B cell (primary cell): ENCODE data around the gene MIR17HG. TPM values are rescaled to one million over a fixed set of nuclear protein-coding genes. Genes with fewer than 3 reads are reported as not detected.

Experiments used
- ATAC-seq: fragments of 200-7000 bp; cut with Tn5 transposase; one replicate; pipeline ENCODE4 v1.10.0; 2021; ENCODE audit warnings: low read depth, mild to moderate bottlenecking, moderate number of reproducible peaks, moderate library complexity
- CTCF ChIA-PET: fragments of 350-600 bp; sonication (Branson Sonifier 250); formaldehyde crosslinking; loops from one replicate; lab custom pipeline; 2021; ENCODE audit warnings: antibody characterized with exemption, inconsistent platforms; lab: Charles Lee
- POLR2A ChIA-PET: fragments of 350-600 bp; sonication (Branson Sonifier 250); formaldehyde crosslinking; loops from one replicate; lab custom pipeline; 2021; ENCODE audit warnings: antibody characterized with exemption; lab: Charles Lee
- DNase-seq: peaks from one replicate; pipeline ENCODE4 v3.0.0; 2013
- H2AFZ ChIP-seq: 2 replicates; pipeline ENCODE4 v1.6.1; 2012; ENCODE audit warnings: mild to moderate bottlenecking, low read depth, low read length; ENCODE audit not compliant: insufficient read depth, poor library complexity, severe bottlenecking
- H3K27ac ChIP-seq, 2 donors: 1 replicate in 1 of 2; 2 replicates in 1 of 2; pipeline ENCODE4 v1.5.1; 2012 to 2013; ENCODE audit warnings: low read length in 2 of 2, mild to moderate bottlenecking in 2 of 2, moderate library complexity in 1 of 2
- H3K27me3 ChIP-seq, 4 experiments: fragments of 200-600 bp in 1 of 4; sonication (generic) in 1 of 4; replicated peaks in 1 of 4; 1 replicate in 2 of 4; 2 replicates in 2 of 4; pipeline versions ENCODE4 v1.6.1 to v1.7.0; 2013 to 2016; ENCODE audit warnings: low read length in 3 of 4, mild to moderate bottlenecking in 2 of 4, mixed read lengths in 1 of 4, moderate library complexity in 1 of 4; ENCODE audit not compliant: insufficient read depth in 4 of 4, control insufficient read depth in 3 of 4; ENCODE audit errors: control extremely low read depth in 1 of 4
- H3K36me3 ChIP-seq, 2 experiments: replicated peaks in 1 of 2; 1 replicate in 1 of 2; 2 replicates in 1 of 2; pipeline versions ENCODE4 v1.6.1 to v1.7.1; 2013; ENCODE audit warnings: low read length in 1 of 2; ENCODE audit not compliant: insufficient read depth in 2 of 2, control insufficient read depth in 1 of 2; ENCODE audit errors: control extremely low read depth in 1 of 2, extremely low read depth in 1 of 2
- H3K4me1 ChIP-seq, 2 donors: fragments of 200-600 bp in 1 of 2; sonication (generic) in 1 of 2; 1 replicate in 1 of 2; 2 replicates in 1 of 2; pipeline versions ENCODE4 v1.5.1 to v1.6.1; 2013 to 2017; ENCODE audit warnings: low read length in 2 of 2; ENCODE audit not compliant: control insufficient read depth in 2 of 2, insufficient read depth in 2 of 2
- H3K4me2 ChIP-seq: replicated peaks from 2 replicates; pipeline ENCODE3; 2012; ENCODE audit warnings: mild to moderate bottlenecking, low read depth, low read length; ENCODE audit not compliant: poor library complexity, severe bottlenecking
- H3K4me3 ChIP-seq, 5 experiments: fragments of 200-600 bp in 1 of 5; sonication (generic) in 1 of 5; 1 replicate in 3 of 5; 2 replicates in 2 of 5; pipeline versions ENCODE4 v1.5.1 to v1.7.0; 2011 to 2016; ENCODE audit warnings: low read length in 4 of 5, mild to moderate bottlenecking in 4 of 5, low read depth in 2 of 5, control low read depth in 1 of 5, moderate library complexity in 1 of 5; ENCODE audit not compliant: insufficient read depth in 1 of 5; ENCODE audit errors: control extremely low read depth in 1 of 5, extremely low read depth in 1 of 5
- H3K79me2 ChIP-seq: fragments of 200-600 bp; sonication (generic); one replicate; pipeline ENCODE4 v1.6.0; 2016; ENCODE audit warnings: low read length; ENCODE audit not compliant: control insufficient read depth, insufficient read depth
- H3K9ac ChIP-seq: fragments of 200-600 bp; sonication (generic); 2 replicates; pipeline ENCODE4 v1.6.1; 2017; ENCODE audit warnings: mild to moderate bottlenecking, low read length, moderate library complexity
- H3K9me3 ChIP-seq, 3 donors: one replicate each; pipeline versions ENCODE4 v1.6.1 to v1.7.1; 2013; ENCODE audit warnings: low read length in 2 of 3; ENCODE audit not compliant: control insufficient read depth in 2 of 3, insufficient read depth in 1 of 3; ENCODE audit errors: control extremely low read depth in 1 of 3
- H4K20me1 ChIP-seq: 2 replicates; pipeline ENCODE4 v1.6.0; 2012; ENCODE audit warnings: mild to moderate bottlenecking, low read length; ENCODE audit not compliant: insufficient read depth, control insufficient read depth, poor library complexity, severe bottlenecking
- H3K27ac Mint-ChIP-seq: one replicate; pipeline ENCODE4 v1.8.0; 2021; ENCODE audit warnings: mixed read lengths
- H3K27me3 Mint-ChIP-seq: one replicate; pipeline ENCODE4 v1.8.0; 2021; ENCODE audit warnings: mixed read lengths
- H3K4me1 Mint-ChIP-seq: one replicate; pipeline ENCODE4 v1.8.0; 2021; ENCODE audit warnings: mixed read lengths
- H3K4me3 Mint-ChIP-seq: one replicate; pipeline ENCODE4 v1.8.0; 2021; ENCODE audit warnings: mixed read lengths
- H3K9me3 Mint-ChIP-seq: one replicate; pipeline ENCODE4 v1.8.0; 2022; ENCODE audit warnings: mixed read lengths; ENCODE audit not compliant: insufficient read depth
- CTCF ChIP-seq: fragments of 200-600 bp; IDR thresholded peaks from one replicate; pipeline ENCODE4 v1.8.0; 2022; ENCODE audit warnings: antibody characterized with exemption, mild to moderate bottlenecking
- EZH2 ChIP-seq: IDR thresholded peaks from 2 replicates; pipeline ENCODE4 v1.6.1; 2012; ENCODE audit warnings: borderline replicate concordance, low read depth, mild to moderate bottlenecking, moderate library complexity, low read length; ENCODE audit not compliant: insufficient read depth, poor library complexity, severe bottlenecking
- WGBS: methylation state at CpG from one replicate; pipeline ENCODE4 v1.1.5; 2013; ENCODE audit warnings: missing lambda C conversion rate; ENCODE audit not compliant: insufficient coverage; 5-methylcytosine and 5-hydroxymethylcytosine counted together
- intact Hi-C: fragments of 100-400 bp; cut with micrococcal nuclease; formaldehyde crosslinking; loops from one replicate; pipeline ENCODE4 v1.10.0; 2022
- polyA plus RNA-seq: library from polyadenylated mRNA; depleted of rRNA; stranded (reverse); fragments of >200 nt; gene quantifications from 2 replicates; pipeline ENCODE4 v1.2.3, GENCODE V29; 2012
- total RNA-seq, 2 donors: library from RNA; stranded (reverse); fragments of 120-200 nt in 1 of 2; gene quantifications; 1 replicate in 1 of 2; 2 replicates in 1 of 2; pipeline versions ENCODE4 v1.2.3 to v1.2.4, GENCODE V29; 2013 to 2022

Gene MIR17HG
- total and polyA plus RNA-seq, 2 donors (not counting 1 experiment from before 2014, with no cell fraction given): 6.0 to 17.1 TPM

DNA sequence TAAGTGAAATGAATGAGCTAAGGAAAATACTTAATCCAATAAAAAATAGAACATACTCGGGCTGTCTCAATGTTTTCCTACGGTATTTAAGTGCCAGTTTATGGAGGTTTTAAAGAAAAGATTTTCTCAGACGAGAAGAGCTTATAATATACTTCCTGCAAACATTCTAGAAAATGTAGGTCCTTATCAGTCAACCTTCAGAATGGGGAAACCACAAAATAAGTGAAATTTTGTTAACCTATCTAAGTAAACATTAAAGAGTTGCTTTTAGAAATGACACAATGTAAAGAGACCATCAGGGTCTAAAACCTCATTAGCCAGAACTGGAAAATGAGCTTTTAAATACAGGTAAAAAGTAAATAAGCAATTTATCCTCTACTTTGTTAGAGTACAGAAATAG lies 12.1 kb downstream of the MIR17HG start:
- no peak overlapping the region for H3K4me3 ChIP-seq
- Mint-ChIP-seq H3K27ac (no peak overlapping the region), H3K4me1 (peaks cover 10% of the 10 kb centered on the region), H3K27me3 (no peaks in the 10 kb centered on the region), H3K9me3 (no peaks in the 10 kb centered on the region), H3K4me3 (no peak overlapping the region)
- H3K9me3 ChIP-seq: no peaks in the 10 kb centered on the region
- POLR2A ChIA-PET: no interaction called here
- intact Hi-C loops: no loop called here
- H3K4me2 ChIP-seq: no peak overlapping the region
- no peak overlapping the region for H2AFZ ChIP-seq
- TF ChIP-seq CTCF: no peak
- TF ChIP-seq EZH2: no peak
- no peak for DNase-seq
- H3K4me1 ChIP-seq: no peaks in the 10 kb centered on the region
- CTCF ChIA-PET: no interaction called here
- no peak overlapping the region for H3K27ac ChIP-seq
- WGBS: no CpG with 5 or more reads among the region's 3 CpGs
- no peaks in the 10 kb centered on the region for H3K79me2 ChIP-seq
- H3K27me3 ChIP-seq: no peaks in the 10 kb centered on the region
- H3K36me3 ChIP-seq: peaks cover 0 to 13% of the 10 kb centered on the region in 2 experiments
- H3K9ac ChIP-seq: no peak overlapping the region
- ATAC-seq: no peak
- no peaks in the 10 kb centered on the region for H4K20me1 ChIP-seq

DNA sequence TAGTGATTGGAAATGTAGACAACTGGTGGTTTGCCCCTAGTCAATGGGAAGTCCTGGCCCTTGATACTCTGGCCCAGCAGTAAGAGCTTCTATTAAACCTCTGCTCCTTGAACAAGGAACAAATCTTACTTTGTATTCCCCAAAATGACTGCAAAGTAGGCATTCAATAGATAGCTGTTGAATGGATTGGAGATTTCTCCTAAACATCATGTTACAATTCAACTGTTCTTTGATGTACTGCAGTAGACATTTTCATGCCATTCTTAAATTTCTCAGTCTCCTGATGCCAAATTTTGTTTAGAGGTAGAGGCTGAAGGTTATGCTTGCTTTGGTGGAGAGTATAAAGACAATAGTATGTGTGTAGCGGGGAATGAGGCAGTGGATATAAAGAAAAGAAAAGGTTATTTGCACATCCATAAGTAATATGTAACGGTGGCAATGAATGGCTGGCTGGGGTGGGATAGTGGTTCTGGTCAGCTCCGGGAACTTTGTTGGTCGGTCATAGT lies 12.8 kb downstream of the MIR17HG start:
- Mint-ChIP-seq H3K27ac (no peak overlapping the region), H3K4me3 (no peak overlapping the region), H3K4me1 (peaks cover 10% of the 10 kb centered on the region), H3K27me3 (no peaks in the 10 kb centered on the region), H3K9me3 (no peaks in the 10 kb centered on the region)
- DNase-seq (no peak), ATAC-seq (no peak)
- Histone ChIP-seq H3K36me3 (peaks cover 0 to 6% of the 10 kb centered on the region in 2 experiments), H3K4me1 (no peaks in the 10 kb centered on the region), H2AFZ (no peak overlapping the region), H3K4me2 (no peak overlapping the region), H3K79me2 (no peaks in the 10 kb centered on the region), H3K9me3 (no peaks in the 10 kb centered on the region), H3K27ac (no peak overlapping the region), H3K9ac (no peak overlapping the region), H3K27me3 (no peaks in the 10 kb centered on the region), H4K20me1 (no peaks in the 10 kb centered on the region), H3K4me3 (no peak overlapping the region)
- POLR2A ChIA-PET: no interaction called here
- TF ChIP-seq CTCF: no peak
- no peak for TF ChIP-seq EZH2
- CTCF ChIA-PET: no interaction called here
- 100% methylated on average over 3 of the region's 4 CpGs for WGBS
- intact Hi-C loops: no loop called here
